Measurements from ENCODE around the gene COL23A1.

Gene COL23A1

DNA sequence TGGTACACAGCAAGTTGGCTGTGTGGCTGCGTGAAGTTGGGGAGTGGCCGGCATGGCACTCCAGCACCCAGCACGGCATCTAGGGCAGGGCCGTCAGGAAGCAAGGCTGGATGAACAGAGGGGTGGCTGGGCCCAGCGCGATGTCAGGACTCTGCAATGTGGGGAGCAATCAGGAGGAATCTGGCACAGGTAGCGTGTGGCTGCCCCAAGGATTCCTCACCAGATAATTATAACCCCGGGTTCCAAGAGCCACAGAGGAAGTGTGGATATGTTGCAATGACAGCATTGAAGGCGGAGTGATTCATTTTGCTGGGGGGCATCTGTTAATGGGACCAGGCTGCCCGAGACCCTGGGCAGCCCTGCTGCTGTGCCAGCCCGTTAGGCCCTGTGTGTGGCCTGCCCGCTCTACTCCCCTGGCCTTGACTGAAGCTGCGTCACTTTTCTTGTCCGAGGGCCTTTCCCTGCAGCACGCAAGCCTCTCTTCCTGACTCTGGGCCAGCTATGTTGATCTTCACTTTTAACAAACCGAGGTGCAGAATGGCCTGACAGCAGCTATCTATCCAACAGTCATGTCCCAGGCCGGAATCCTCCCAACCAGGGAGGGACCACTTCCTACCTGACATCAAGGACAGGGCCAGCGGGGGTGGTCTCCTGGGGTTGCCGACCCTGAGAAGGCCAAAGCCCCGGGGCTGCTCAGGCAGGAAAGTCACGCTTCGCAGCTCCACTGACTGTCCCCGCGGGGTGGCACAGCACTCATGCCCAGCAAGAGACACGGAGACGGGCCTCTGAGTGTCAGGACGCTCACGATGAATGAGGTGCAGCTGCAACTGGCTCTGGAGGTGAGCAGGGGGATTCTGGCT lies 239.6 kb downstream of the COL23A1 start:
- no peak for DNase-seq

- DNase-seq: no peak
Measured at GRCh38 chr5:178349625-178350353, 240.4 kb downstream of the COL23A1 start.

GRCh38 chr5:178349075-178349511 lies 241.1 kb downstream of the COL23A1 start:
- no peak for DNase-seq

- no peak for DNase-seq
Measured at GRCh38 chr5:178348356-178349074, 241.7 kb downstream of the COL23A1 start.

- DNase-seq: no peak
Measured at GRCh38 chr5:178347956-178348355, 242.2 kb downstream of the COL23A1 start.

GRCh38 chr5:178346607-178347334 lies 243.4 kb downstream of the COL23A1 start:
- no peak for DNase-seq

GRCh38 chr5:178343306-178343705 lies 246.9 kb downstream of the COL23A1 start:
- no peak for DNase-seq

DNA sequence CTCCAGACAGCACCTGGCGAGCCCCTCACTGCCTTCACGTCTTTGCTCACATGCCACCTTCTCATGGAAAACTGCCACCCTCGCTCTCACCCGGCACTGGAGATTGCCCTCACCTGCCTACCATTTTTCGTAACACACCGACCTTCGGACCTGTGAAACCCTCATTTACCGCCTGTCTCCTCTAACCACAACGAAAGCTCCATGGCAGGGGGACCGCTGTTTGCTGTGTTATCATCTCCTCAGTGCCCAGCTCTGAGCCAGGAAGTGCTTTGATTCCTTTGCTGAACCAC lies 248.4 kb downstream of the COL23A1 start:
- no peak for DNase-seq

GRCh38 chr5:178341091-178341850 lies 248.9 kb downstream of the COL23A1 start:
- DNase-seq: no peak

- no peak for DNase-seq
Measured at GRCh38 chr5:178340637-178341036, 249.6 kb downstream of the COL23A1 start.

GRCh38 chr5:178340187-178340586 lies 250.0 kb downstream of the COL23A1 start:
- DNase-seq: no peak

DNA sequence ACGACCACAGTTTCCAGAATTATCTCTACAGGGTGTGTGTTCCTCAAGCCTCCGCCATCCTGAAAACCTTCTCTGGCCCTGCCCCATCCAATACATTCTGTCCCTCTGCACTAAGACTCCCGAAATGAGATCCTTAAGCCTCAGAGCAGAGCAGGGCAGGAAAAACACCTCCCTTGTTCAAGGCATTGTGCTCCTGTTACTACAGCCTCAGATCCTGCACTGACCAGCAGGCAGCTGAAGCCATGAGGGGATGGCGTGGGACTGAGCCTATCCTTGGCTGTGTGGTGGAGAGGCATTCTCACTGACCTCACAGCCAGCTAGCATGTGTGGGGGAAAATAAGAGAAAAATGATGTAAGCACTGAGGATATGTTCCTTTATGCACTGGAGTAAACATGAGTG lies 250.9 kb downstream of the COL23A1 start:
- no peak for DNase-seq

- no peak for DNase-seq
Measured at GRCh38 chr5:178338750-178339144, 251.4 kb downstream of the COL23A1 start.

DNA sequence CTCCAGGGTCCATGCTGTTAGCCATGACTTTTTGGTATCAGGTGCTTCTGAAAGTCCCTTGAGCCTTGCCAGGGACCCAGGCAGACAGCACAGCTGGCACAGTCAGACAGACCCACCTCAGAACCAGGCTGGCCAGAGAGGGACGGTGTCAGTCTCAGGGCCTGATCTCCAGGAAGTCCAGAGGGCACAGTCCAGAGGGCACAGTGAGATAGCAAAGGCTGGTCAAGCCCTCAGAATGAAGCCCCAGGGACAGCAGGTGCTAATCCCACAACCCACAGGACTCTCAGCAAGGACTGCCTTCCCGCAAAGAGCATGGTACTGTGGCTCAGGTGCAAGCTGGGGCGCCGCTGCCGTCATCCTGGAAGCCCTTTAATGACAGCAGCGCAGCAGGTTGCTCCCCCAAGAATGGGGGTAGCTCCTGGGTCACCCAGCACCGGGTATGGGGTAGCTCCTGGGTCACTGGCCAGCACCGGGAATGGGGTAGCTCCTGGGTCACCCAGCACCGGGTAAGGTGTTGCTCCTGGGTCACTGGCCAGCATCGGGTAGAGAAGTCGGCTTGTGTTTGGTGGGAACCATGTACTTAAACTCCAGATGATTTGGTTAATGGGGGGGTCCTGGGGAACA lies 252.0 kb downstream of the COL23A1 start:
- no peak for DNase-seq

GRCh38 chr5:178337334-178337741 lies 252.9 kb downstream of the COL23A1 start:
- DNase-seq: no peak

DNA sequence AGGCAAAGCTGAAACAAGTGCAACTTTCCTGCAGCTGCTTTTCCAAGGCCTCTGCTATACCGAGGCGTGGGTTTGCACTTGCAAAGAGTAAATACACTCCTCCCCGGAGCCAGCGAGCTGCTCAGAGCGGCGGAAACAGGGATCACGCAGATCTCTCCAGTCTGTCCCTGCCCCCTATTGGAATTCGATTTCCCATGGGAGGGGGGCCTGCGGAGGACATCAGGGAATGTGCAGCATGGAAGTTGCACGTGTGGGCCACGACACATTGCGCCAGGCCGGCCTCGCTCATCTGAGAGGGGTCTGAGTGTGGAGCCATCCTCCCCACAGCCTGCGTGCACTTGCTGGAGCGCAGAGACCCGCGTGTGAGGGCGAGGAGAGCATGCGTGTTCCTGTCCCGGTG lies 253.3 kb downstream of the COL23A1 start:
- DNase-seq: no peak

DNA sequence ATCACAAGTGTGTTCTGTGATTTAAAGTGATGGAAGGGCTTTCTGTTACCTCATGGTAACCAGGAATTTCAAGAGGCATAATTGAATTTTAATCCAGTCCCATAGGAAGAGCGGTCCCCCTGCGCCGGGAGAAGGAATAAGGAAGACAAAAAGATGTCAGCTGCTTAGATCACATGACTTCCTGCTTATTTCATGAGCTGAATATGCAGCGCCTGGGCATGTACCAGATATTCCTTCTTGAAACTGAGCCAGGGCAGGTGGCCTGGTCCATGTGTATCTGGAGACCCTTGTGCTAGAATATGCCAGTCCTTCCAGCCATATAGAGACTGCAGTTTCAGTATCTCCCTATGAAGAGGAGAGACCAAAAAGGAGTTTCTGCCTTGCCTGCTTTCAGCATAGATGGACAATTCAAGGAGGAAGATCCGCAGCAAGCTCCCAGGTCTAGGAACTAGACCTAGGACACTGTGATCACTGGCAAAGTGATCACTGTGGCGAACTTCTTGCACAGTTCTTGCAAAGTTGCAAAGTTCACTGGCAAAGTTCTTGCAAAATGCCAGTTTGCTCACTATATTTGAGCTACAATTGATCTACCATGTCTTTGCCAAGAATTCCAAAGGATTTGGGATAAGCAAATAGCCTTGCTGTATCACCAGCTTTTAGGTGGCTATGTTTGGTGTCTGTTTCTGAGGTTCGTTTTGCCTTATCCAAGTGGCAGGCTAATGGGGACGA lies 254.7 kb downstream of the COL23A1 start:
- no peak for DNase-seq

DNA sequence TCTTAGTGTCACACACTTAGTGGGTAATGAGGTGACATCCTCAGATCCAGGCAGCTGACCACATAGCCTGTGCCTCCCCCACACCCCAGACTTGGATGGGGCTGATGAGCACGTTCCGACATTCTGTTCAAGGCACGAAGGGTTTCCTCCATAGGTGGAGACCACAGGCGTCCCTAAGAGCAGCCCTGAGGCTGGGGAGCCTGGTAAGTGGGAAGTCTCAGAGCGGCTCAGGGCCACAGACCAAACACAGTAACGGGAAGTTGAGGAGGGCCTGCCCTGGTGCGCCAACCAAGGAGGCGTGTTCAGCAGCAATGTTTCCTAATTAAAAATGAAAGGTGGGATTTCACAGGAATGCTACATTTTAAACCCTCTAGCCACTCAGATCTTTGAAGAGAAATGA lies 255.3 kb downstream of the COL23A1 start:
- DNase-seq: no peak

DNA sequence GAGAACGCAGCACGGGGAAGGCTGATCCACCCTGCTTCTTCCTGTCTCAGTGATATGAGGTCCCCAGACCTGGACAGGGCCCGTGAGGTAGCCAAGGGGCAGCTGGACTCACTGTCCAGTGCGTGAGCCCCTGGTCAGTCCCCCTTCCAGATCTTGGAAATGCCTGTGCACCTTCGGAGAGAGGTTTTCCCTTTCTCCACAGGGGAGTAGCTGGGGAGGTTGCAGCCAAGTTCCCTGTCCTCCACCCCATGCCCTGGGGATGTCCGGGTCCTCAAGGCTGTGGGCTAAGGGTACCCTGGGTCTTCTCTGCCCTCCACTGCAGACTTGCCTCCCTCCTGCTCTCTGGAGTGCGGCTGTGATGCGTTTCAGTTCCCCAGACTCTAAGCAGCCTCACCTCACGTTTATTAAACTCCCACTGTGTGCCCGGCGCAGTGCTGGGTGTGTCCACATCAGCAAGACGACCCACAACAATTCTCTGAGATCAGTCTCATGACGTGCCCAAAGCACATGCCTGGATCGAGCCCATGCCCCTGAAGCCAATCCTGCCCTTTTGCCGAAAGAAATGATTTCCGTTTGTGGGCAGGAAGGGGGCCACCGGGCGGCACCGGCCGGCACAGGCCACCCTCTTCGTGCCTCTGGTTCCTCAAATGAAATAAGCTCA lies 256.2 kb downstream of the COL23A1 start:
- no peak for DNase-seq

DNA sequence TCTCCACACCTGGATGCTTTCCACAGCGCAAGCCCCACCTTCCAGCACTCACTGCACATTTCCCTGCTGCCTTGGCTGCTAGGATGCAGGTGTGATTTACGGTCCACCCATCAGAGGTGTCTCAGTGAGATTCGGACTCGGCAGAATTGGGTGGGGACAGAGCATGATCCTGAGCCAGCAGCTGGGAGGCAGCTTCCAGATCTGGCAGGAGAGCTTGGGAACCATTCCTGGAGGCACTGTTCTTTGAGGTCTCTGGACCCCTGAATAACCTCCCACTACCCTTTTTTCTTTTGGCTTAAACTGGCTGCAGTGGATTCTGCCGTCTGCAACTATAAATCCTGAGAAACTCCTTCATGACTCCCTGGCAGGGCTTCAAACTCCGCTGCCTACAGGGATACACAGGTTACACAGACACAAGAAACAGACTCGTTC lies 258.0 kb downstream of the COL23A1 start:
- DNase-seq: no peak
